Putamen (tissue), 1 donor: ENCODE measurements around the gene RXYLT1.
"Not testable (repeated sequence)": the region's sequence is repeated elsewhere in the genome, so short reads cannot be mapped to it uniquely, and the experiment has no call there.

ENCODE experiments used
- DNase-seq: peaks from one replicate; pipeline ENCODE4 v3.0.0-alpha.2; 2016; ENCODE audit warnings: low spot score

The RXYLT1 gene, protein sequence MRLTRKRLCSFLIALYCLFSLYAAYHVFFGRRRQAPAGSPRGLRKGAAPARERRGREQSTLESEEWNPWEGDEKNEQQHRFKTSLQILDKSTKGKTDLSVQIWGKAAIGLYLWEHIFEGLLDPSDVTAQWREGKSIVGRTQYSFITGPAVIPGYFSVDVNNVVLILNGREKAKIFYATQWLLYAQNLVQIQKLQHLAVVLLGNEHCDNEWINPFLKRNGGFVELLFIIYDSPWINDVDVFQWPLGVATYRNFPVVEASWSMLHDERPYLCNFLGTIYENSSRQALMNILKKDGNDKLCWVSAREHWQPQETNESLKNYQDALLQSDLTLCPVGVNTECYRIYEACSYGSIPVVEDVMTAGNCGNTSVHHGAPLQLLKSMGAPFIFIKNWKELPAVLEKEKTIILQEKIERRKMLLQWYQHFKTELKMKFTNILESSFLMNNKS

DNA sequence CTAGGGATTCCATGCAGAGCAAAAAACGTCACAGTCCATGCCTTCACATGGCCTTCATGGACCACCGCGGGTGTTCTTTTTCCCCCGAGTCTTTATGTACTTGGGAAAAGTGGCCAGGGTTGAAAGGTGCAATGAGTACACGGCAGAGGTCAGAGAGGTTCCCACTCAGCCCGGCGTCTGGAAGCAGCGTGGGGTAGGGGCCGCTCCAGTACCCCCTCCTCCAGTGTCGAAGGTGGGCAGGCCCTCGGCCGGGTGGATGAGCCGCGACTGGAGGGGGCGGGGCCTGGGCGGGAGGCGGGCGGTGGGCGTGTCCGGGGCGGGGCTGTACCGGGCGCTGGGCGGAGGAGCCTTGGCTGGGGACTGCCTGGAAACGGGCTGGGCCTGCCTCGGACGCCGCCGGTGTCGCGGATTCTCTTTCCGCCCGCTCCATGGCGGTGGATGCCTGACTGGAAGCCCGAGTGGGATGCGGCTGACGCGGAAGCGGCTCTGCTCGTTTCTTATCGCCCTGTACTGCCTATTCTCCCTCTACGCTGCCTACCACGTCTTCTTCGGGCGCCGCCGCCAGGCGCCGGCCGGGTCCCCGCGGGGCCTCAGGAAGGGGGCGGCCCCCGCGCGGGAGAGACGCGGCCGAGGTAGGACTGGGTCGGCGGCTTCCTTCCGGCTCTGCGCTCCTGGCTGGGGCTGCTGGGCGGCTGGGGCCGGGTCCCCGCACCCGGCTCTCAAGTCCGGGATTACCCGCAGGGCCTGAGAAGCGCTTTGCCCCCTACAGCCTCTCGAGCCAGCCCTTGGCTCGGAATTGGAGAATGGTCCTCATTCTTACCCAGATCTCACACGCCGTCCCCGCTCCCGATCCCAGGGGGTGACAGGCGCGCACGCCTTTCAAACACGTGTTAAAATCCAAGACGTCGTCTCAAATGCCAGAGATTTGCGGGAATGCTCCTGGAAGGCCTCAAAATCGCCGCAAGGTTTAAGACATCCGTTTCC lies at the start of gene RXYLT1:
Gene RXYLT1, plus strand, starts transcription at position 412 of the 984 bp plus-strand sequence. Its CDS starts 52 bp downstream, at position 464.
- peak; percentile 87 for DNase-seq

DNA sequence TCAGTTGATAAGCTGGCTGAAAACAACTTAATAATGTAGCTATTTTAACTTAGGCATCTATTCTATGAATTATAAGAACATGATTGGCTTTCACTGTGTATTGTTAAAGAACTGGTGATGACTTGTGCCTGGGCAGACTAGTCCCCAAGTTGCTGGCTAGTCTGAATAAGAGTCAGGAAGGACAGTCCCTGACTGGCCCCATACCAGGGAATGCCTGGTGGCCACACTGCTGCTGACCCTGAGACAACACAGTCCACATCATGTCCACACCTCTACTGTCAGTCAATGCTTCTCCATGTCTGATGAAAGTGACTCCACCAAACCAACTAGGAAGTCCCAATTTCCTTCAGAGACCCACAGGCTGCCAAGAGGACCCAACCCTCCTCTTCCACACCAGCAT lies 46.9 kb upstream of the RXYLT1 start:
- not testable (repeated sequence) for DNase-seq

DNA sequence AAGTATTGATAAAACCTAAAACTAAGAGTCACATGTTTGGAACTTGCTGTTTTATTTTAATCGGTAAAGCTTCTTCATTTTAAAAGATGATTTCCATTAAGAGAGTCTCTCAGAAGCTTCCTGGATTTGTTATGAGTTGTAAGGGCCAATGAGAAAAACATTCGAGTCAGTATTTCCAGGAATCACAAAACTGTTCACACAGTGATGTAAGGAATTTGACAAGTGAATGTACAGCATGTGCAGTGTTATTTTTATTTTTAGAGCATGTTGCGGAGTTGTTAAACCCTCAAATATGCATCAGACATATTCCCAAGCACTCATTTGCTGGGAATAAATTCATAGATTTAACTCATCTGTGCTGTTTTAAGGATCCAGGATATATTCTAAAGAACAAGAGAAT lies 46.1 kb upstream of the RXYLT1 start:
- DNase-seq = not testable (repeated sequence)

- not testable (repeated sequence) for DNase-seq
Observed at GRCh38 chr12:63740551-63740950, 39.2 kb upstream of the RXYLT1 start.

GRCh38 chr12:63741431-63741830 lies 38.3 kb upstream of the RXYLT1 start:
- not testable (repeated sequence) for DNase-seq

- not testable (repeated sequence) for DNase-seq
Observed at GRCh38 chr12:63744110-63744509, 35.6 kb upstream of the RXYLT1 start.

DNA sequence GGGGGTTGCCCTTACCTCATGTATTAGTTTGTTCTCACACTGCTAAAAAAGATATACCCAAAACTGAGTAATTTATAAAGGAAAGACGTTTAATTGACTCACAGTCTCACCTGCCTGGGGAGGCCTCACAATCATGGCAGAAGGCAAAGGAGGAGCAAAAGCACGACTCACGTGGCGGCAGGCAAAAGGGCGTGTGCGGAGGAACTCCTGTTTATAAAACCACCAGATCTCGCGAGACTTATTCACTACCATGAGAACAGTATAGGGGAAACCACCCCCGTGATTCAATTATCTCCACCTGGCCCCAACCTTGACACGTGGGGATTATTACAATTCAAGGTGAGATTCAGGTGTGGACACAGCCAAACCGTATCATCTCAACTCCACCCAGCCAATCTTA lies 33.2 kb upstream of the RXYLT1 start:
- DNase-seq = not testable (repeated sequence)

- DNase-seq = not testable (repeated sequence)
Observed at GRCh38 chr12:63747136-63747535, 32.6 kb upstream of the RXYLT1 start.

DNA sequence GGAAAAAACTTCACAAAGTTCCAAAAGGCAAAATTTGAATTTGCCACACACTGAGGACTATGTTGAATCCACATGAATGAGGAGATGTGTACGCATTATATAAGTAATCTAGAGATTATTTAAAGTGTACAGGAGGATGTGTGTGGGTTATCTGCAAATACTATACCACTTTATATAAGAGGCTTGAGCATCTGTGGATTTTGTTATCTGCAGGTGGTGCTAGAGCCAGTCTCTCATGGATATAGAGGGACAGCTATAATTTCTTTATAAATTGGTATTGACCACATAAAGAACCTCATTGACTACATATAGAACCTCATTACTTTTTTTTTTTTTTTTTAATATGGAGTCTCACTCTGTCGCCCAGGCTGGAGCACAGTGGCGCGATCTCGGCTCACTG lies 32.2 kb upstream of the RXYLT1 start:
- no peak for DNase-seq

- DNase-seq = no peak
Observed at GRCh38 chr12:63752283-63752682, 27.4 kb upstream of the RXYLT1 start.

GRCh38 chr12:63752841-63753240 lies 26.9 kb upstream of the RXYLT1 start:
- no peak for DNase-seq

DNA sequence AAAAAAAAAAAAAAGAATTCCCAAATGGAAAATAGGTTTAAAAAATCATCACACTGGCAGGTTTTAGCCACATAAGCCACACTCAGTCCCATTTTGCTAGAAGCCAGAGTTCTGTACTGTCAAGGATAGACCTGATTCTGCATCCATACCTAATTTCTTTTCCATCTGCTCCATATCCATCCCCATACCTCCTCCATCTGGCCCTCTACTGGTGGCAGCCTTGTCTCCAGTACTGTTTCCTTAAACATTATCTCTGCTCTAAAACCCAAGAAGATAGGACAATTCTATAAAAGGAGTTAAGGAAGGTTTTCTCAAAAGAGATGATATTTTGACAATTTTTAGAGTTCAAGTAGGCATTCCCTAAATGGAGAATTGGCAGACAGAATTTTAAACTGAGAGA lies 26.0 kb upstream of the RXYLT1 start:
- DNase-seq = no peak

GRCh38 chr12:63764481-63764880 lies 15.2 kb upstream of the RXYLT1 start:
- DNase-seq = no peak

DNA sequence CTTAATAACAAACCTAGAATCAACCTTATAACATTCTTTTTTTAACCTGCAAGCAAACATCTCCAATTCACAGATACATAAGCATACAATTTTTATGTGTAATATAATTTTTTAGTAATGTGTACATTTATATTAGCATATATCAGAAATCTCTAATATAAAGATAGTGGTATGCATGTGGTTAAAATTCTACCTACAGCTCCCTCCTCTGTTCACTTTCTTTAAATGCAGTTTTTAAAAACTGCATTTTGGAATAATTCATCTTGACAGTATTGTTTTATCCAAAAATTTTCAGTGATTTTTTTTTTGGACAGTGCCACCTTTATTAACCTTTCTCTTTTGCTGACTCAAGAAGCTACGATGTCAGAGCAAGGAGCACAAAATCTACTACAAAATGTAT lies 13.2 kb upstream of the RXYLT1 start:
- no peak for DNase-seq

- DNase-seq = no peak
Observed at GRCh38 chr12:63770375-63770774, 9.3 kb upstream of the RXYLT1 start.

DNA sequence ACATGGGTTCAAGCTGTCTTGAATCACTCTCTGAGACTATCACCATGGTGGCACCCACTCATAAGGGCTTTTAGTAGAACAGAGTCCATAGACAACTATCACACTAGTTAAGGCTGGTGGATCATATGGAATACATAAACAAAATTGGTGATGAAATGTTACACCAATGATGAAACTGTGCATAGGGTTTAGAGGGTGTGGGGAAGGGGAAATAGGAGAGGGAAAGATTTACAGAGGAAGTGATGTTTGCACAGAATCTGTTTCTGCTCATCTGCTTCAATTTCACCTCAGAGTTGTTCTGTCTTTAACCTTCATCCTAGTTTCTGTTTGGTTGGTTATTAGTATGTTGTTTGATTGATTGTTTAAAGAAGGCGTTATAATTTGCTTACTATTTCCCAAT lies 2.4 kb upstream of the RXYLT1 start:
- DNase-seq = no peak

GRCh38 chr12:63782466-63782865 lies 2.8 kb downstream of the RXYLT1 start:
- no peak for DNase-seq

DNA sequence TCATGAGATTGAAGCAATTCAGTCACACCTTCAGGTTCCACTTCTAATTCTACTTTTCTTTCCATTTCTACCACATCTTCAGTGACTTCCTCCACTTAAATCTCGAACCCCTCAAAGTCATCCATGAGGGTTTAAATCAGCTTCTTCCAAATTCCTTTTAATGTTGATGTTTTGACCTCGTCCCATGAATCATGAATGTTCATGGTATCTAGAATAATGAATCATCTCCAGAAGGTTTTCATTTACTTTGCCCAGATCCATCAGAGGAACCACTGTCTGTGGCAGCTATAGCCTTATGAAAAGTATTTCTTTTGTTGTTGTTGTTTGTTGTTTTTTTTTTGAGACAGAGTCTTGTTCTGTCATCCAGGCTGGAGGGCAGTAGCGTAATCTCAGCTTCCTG lies 7.6 kb downstream of the RXYLT1 start:
- no peak for DNase-seq

- DNase-seq = no peak
Observed at GRCh38 chr12:63790608-63790945, 10.9 kb downstream of the RXYLT1 start.

DNA sequence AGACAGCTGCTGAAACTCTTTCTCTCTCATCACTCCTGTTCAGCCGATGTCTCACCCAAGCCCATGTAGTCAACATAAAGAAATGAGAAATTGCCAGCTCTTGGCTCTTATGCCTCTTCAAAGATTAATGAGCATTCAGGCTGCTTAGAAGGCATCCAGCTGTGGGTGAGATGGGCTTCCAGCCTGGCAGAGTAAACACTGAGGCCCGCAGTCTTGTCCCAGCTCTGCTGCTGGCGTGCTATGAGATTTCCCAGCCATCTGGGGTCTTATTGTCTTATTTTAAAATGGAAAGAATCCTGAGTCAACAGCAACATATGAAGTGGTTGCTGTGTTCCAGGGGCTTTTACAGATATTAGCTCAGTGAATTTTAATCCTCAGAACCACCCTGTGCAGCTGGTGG lies 12.6 kb downstream of the RXYLT1 start:
- no peak for DNase-seq

GRCh38 chr12:63795032-63795687 lies 15.5 kb downstream of the RXYLT1 start:
- DNase-seq = no peak

- DNase-seq = no peak
Observed at GRCh38 chr12:63795944-63796343, 16.2 kb downstream of the RXYLT1 start.
